K562 (cell line): Measurements from ENCODE around the gene KCNK7. TPM values are rescaled to one million over a fixed set of nuclear protein-coding genes. Genes with fewer than 3 reads are reported as not detected.

Source experiments
- CBX2 ChIP-seq: fragments of 200-600 bp; sonication (generic); IDR thresholded peaks from one replicate; pipeline ENCODE4 v1.6.1; 2012; ENCODE audit warnings: mild to moderate bottlenecking, low read length, inconsistent platforms; ENCODE audit not compliant: insufficient read depth, poor library complexity, severe bottlenecking
- MNT ChIP-seq, 2 experiments: fragments of 450-650 bp; conservative IDR thresholded peaks; 2 replicates each; pipeline ENCODE4 v1.6.1; 2017; ENCODE audit warnings: mild to moderate bottlenecking in 2 of 2, moderate library complexity in 2 of 2
- POLR2G ChIP-seq: fragments of 200-400 bp; formaldehyde crosslinking; IDR thresholded peaks from 2 replicates; pipeline ENCODE4 v1.6.1; 2017; ENCODE audit warnings: low read depth, mild to moderate bottlenecking, antibody characterized with exemption, low read length, moderate library complexity
- RERE ChIP-seq: sonication (generic); formaldehyde crosslinking; IDR thresholded peaks from 2 replicates; pipeline ENCODE4 v1.8.0; 2023; ENCODE audit warnings: missing genetic modification reagents, mild to moderate bottlenecking, borderline replicate concordance
- SAFB ChIP-seq: fragments of 200-400 bp; formaldehyde crosslinking; IDR thresholded peaks from 2 replicates; pipeline ENCODE4 v1.6.1; 2017; ENCODE audit warnings: low read depth, low read length, borderline replicate concordance
- SFPQ ChIP-seq: fragments of 200-400 bp; formaldehyde crosslinking; IDR thresholded peaks from 2 replicates; pipeline ENCODE4 v1.6.1; 2017; ENCODE audit warnings: mild to moderate bottlenecking, low read depth, low read length, moderate library complexity
- TFAP4 ChIP-seq: sonication (generic); formaldehyde crosslinking; IDR thresholded peaks from 2 replicates; pipeline ENCODE4 v1.8.0; 2022; ENCODE audit warnings: missing genetic modification reagents, mild to moderate bottlenecking, moderate library complexity, borderline replicate concordance
- ZBTB33 ChIP-seq: sonication (generic); formaldehyde crosslinking; IDR thresholded peaks from 2 replicates; pipeline ENCODE4 v1.8.1; 2023; ENCODE audit warnings: mild to moderate bottlenecking, missing genetic modification reagents
- polyA plus RNA-seq, 8 experiments: library from polyadenylated mRNA; depleted of rRNA in 4 of 8; stranded (reverse) in 5 of 8; unstranded in 3 of 8; fragments of >200 nt; fragmentation: Nextera tagmentation in 2 of 8; fragmentation: Illumina TruSeq in 1 of 8; extraction: Ambion mirVana in 2 of 8; extraction: Trizol in 1 of 8; gene quantifications; 2 replicates each; pipeline versions ENCODE4 v1.2.1 to v1.2.3, GENCODE V29; 2011 to 2014; ENCODE audit warnings: inconsistent platforms in 1 of 8, missing spikeins in 1 of 8
- total RNA-seq, 7 experiments: library from RNA; depleted of rRNA in 6 of 7; stranded (reverse); fragments of >200 nt in 6 of 7; fragmentation: Illumina TruSeq in 2 of 7; extraction: Trizol in 2 of 7; gene quantifications; 2 replicates each; pipeline versions ENCODE4 v1.2.1 to v1.2.3, GENCODE V29; 2011 to 2021; ENCODE audit warnings: low replicate concordance in 1 of 7

KCNK7 gene
- total and polyA plus RNA-seq, 9 of the 15 experiments (the other 6 are each of a cell fraction or from before 2014, with no cell fraction given): 0.07 to 0.40 TPM; not detected in 7

GRCh38 chr11:65588199-65589054 lies 7.2 kb downstream of the KCNK7 start (continued):
- no peak for TF ChIP-seq RERE
- no peak for TF ChIP-seq SAFB
- no peak for TF ChIP-seq ZBTB33 (CRISPR knock-in tag)
- TF ChIP-seq TFAP4: peak; percentile 35; the same call in 1 of the 2 replicates
- TF ChIP-seq MNT (conservative IDR thresholded peaks at IDR 0.05): no peak
- TF ChIP-seq SFPQ: no peak
- peak; percentile 36; the same call in 1 of the 2 replicates for TF ChIP-seq POLR2G
- TF ChIP-seq CBX2: no peak
